Common myeloid progenitor, CD34-positive (primary cell): ENCODE data around the gene SBDS.
"Not testable (repeated sequence)": the region's sequence is repeated elsewhere in the genome, so short reads cannot be mapped to it uniquely, and the experiment has no call there.

Experiments used
- CTCF ChIA-PET: fragments of 350-600 bp; sonication (Branson Sonifier 250); formaldehyde crosslinking; loops from one replicate; lab custom pipeline; 2021; ENCODE audit warnings: antibody characterized with exemption; lab: Charles Lee
- POLR2A ChIA-PET: fragments of 350-600 bp; sonication (Branson Sonifier 250); formaldehyde crosslinking; loops from one replicate; lab custom pipeline; 2021; ENCODE audit warnings: antibody characterized with exemption; lab: Charles Lee
- DNase-seq, 3 donors: peaks; one replicate each; pipeline versions ENCODE4 v3.0.0 to v3.0.0-alpha.2; 2013
- H3K27ac ChIP-seq, 2 experiments: 1 replicate in 1 of 2; 2 replicates in 1 of 2; pipeline ENCODE4 v1.7.0; 2013; ENCODE audit warnings: inconsistent platforms in 2 of 2, low read length in 2 of 2, mild to moderate bottlenecking in 2 of 2, low read depth in 1 of 2, moderate library complexity in 1 of 2; ENCODE audit not compliant: severe bottlenecking in 2 of 2, insufficient read depth in 1 of 2, poor library complexity in 1 of 2
- H3K27me3 ChIP-seq, 5 experiments: replicated peaks in 2 of 5; 1 replicate in 3 of 5; 2 replicates in 2 of 5; pipeline versions ENCODE4 v1.6.1 to v1.7.0; 2013; ENCODE audit warnings: low read length in 4 of 5, mild to moderate bottlenecking in 2 of 5, moderate library complexity in 2 of 5, inconsistent platforms in 1 of 5; ENCODE audit not compliant: insufficient read depth in 5 of 5, control insufficient read depth in 4 of 5
- H3K36me3 ChIP-seq, 4 experiments: 1 replicate in 2 of 4; 2 replicates in 2 of 4; pipeline versions ENCODE4 v1.6.1 to v1.7.0; 2013; ENCODE audit warnings: low read length in 3 of 4, control low read depth in 1 of 4, mild to moderate bottlenecking in 1 of 4; ENCODE audit not compliant: control insufficient read depth in 4 of 4, insufficient read depth in 4 of 4
- H3K4me1 ChIP-seq, 4 experiments: 1 replicate in 3 of 4; 2 replicates in 1 of 4; pipeline versions ENCODE4 v1.6.1 to v1.7.1; 2013; ENCODE audit warnings: low read length in 3 of 4, mild to moderate bottlenecking in 3 of 4, control low read depth in 1 of 4, inconsistent platforms in 1 of 4, moderate library complexity in 1 of 4; ENCODE audit not compliant: control insufficient read depth in 4 of 4, insufficient read depth in 4 of 4; ENCODE audit errors: control extremely low read depth in 1 of 4
- H3K4me3 ChIP-seq, 7 experiments: 1 replicate in 4 of 7; 2 replicates in 3 of 7; pipeline versions ENCODE4 v1.5.1 to v1.7.0; 2013; ENCODE audit warnings: mild to moderate bottlenecking in 7 of 7, low read length in 6 of 7, moderate library complexity in 6 of 7, inconsistent platforms in 2 of 7, low read depth in 2 of 7, control low read depth in 1 of 7; ENCODE audit not compliant: insufficient read depth in 4 of 7, control insufficient read depth in 1 of 7; ENCODE audit errors: extremely low read depth in 1 of 7
- H3K9me3 ChIP-seq, 5 experiments: 1 replicate in 4 of 5; 2 replicates in 1 of 5; pipeline versions ENCODE4 v1.6.1 to v1.7.1; 2013; ENCODE audit warnings: low read length in 4 of 5, mild to moderate bottlenecking in 2 of 5, inconsistent platforms in 1 of 5, low read depth in 1 of 5, moderate library complexity in 1 of 5; ENCODE audit not compliant: control insufficient read depth in 4 of 5, insufficient read depth in 2 of 5; ENCODE audit errors: control extremely low read depth in 1 of 5
- WGBS: methylation state at CpG from one replicate; pipeline ENCODE4 v1.1.5; 2013; ENCODE audit not compliant: insufficient coverage; 5-methylcytosine and 5-hydroxymethylcytosine counted together

SBDS gene

DNA sequence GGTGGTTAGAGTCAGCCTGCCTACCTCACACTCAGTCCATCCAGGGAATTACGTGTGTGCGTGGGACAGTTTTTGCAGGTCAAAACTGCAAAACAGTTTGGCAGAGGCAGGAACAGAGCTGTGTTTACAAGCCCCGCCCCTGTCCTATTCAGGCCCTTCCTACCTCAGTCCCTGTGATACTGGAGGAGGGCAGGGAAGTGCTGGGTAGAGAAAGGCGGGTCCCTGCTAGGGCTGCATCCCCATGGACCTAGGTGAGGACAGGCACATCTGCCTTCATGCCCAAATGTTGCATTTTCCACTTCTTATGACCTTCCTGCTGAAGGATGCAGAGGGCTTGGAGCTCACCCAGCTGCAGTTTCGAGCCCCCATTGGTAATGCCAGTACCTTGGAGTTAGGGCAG, 25.1 kb downstream of the SBDS start:
- DNase-seq = no peak
- CTCF ChIA-PET = interaction anchor here (1.1 to 1.6 kb wide), 2 partner anchors 9 to 16 kb away, joined by 5 read pairs; no protein-coding TSS in a partner anchor
- 100% methylated on average over 2 of the region's 5 CpGs for WGBS
- POLR2A ChIA-PET = interaction anchor here (0.8 kb wide), 1 partner anchor 47 kb away, joined by 3 read pairs; no protein-coding TSS in a partner anchor
- H3K9me3 ChIP-seq = no peaks in the 10 kb centered on the region
- H3K4me1 ChIP-seq = no peaks in the 10 kb centered on the region
- H3K27me3 ChIP-seq = no peaks in the 10 kb centered on the region
- H3K4me3 ChIP-seq = no peak overlapping the region
- H3K36me3 ChIP-seq = no peaks in the 10 kb centered on the region
- no peak overlapping the region for H3K27ac ChIP-seq

DNA sequence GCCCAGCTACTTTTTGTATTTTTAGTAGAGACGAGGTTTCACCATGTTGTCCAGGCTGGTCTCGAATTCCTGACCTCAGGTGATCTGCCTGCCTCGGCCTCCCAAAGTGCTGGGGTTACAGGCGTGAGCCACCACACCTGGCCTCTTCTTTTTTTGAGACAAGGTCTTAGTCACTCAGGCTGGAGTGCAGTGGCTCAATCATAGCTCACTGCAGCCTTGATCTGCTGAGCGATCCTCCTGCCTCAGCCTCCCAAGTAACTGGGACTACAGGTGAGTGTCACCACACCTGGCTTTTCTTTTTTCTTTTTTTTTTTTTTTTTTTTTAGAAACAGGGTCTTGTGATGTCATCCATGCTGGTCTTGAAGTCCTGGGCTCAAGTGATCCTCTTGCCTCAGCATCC, 26.4 kb downstream of the SBDS start:
- H3K4me1 ChIP-seq, H3K4me3 ChIP-seq, DNase-seq, H3K9me3 ChIP-seq, H3K27ac ChIP-seq, H3K36me3 ChIP-seq, H3K27me3 ChIP-seq, POLR2A ChIA-PET: not testable (repeated sequence)
- CTCF ChIA-PET = interaction anchor here (1.6 kb wide), 1 partner anchor 14 kb away, joined by 5 read pairs; no protein-coding TSS in a partner anchor
- WGBS = 86% methylated on average over 4 of the region's 5 CpGs

DNA sequence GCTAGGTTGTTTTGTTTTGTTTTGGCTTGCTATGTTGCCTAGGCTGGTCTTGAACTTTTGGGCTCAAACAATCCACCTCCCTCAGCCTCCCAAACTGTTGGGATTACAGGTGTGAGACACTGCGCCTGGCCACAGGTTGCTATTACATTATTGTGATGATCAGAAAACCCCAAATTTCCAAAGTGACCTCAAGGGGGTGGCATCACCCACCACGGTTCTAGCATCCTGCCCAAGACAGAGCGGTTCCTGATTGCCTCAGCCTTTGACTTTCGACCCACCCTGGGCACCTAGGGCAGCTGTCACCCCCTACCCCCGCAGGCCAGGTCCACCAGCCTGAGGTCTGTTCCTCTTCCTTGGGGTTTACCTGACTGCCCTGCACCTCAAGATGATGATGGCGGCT, 28.4 kb downstream of the SBDS start:
- no peak overlapping the region for H3K27ac ChIP-seq
- no peak overlapping the region for H3K4me3 ChIP-seq
- H3K36me3 ChIP-seq = no peaks in the 10 kb centered on the region
- ChIA-PET POLR2A (no interaction called here), CTCF (no interaction called here)
- DNase-seq = no peak
- WGBS = 90% methylated on average over 6 of the region's 6 CpGs
- H3K4me1 ChIP-seq = peaks cover 0 to 5% (median 0%) of the 10 kb centered on the region in 4 experiments
- H3K9me3 ChIP-seq = no peaks in the 10 kb centered on the region
- no peaks in the 10 kb centered on the region for H3K27me3 ChIP-seq

DNA sequence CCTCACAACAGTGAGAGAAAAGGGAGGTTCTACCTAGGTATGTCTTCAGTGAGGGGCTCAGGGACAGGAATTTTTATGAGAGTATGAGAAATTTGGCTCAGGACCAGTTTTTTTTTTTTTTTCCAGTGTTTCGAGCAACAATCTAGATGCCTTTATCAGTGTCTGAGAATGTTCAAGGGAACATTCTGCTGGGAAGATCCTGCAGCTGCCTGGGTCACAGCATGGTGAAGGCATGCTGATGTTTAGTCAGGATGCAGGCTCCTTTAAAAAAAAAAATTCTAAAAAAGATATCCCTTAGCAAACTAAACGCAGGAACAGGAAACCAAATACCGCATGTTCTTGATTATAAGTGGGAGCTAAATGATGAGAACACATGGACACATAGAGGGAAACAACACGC, 31.0 kb downstream of the SBDS start:
- Histone ChIP-seq H3K9me3 (no peaks in the 10 kb centered on the region), H3K27ac (no peak overlapping the region), H3K27me3 (no peaks in the 10 kb centered on the region), H3K4me1 (peaks cover 0 to 5% (median 0%) of the 10 kb centered on the region in 4 experiments), H3K36me3 (peaks cover 0 to 11% (median 3%) of the 10 kb centered on the region in 4 experiments), H3K4me3 (no peak overlapping the region)
- ChIA-PET CTCF (interaction anchor here (0.9 kb wide), 1 partner anchor 24 kb away, joined by 3 read pairs; no protein-coding TSS in a partner anchor), POLR2A (no interaction called here)
- DNase-seq = peak in 1 of 3 donors; percentile 11
- WGBS = 0% methylated on average over 1 of the region's 4 CpGs

DNA sequence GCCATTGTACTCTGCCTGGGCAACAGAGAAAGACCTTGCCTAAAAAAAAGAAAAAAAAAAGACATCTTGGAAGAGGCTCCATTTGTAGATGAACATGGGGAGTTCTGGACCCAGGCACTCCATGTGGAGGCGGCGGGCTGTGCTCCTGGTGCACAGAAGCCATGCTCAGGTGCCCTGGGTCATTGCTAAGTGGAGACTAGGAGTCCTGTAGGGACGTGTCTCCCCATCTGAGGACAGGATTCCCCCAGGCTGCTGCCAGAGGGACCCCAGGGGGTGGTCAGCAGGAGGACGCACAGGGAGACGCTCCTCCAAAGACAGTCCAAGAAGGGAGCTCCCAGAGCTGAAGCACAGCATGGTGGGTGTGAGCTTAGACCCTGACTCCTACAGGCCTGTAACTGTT, 34.3 kb downstream of the SBDS start:
- no peak overlapping the region for H3K4me3 ChIP-seq
- WGBS = 100% methylated on average over 3 of the region's 5 CpGs
- POLR2A ChIA-PET = no interaction called here
- CTCF ChIA-PET = interaction anchor here (1.4 kb wide), 1 partner anchor 9 kb away, joined by 5 read pairs; no protein-coding TSS in a partner anchor
- no peak overlapping the region for H3K27ac ChIP-seq
- no peak for DNase-seq
- H3K36me3 ChIP-seq = peaks cover 0 to 34% (median 23%) of the 10 kb centered on the region in 4 experiments
- no peaks in the 10 kb centered on the region for H3K27me3 ChIP-seq
- no peaks in the 10 kb centered on the region for H3K9me3 ChIP-seq
- peaks cover 0 to 5% (median 0%) of the 10 kb centered on the region in 4 experiments for H3K4me1 ChIP-seq

DNA sequence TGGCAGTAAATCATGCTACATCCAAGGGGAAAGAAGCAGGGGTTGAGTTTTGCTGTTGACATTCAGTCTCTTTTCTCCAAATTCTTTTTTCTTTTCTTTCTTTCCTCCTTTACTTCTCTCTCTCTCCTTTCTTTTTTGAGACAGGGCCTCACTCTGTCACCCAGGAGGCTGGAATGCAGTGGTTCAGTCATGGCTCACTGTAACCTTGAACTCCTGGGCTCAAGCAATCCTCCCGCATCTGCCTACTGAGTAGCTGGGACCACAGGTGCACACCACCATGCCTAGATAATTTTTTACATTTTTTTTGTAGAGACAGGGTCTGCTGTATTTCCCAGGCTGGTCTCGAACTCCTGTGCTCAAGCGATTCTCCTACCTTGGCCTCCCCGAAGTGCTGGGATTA, 35.2 kb downstream of the SBDS start:
- Histone ChIP-seq H3K27me3 (no peaks in the 10 kb centered on the region), H3K4me1 (peaks cover 0 to 5% (median 0%) of the 10 kb centered on the region in 4 experiments), H3K27ac (no peak overlapping the region), H3K4me3 (no peak overlapping the region), H3K9me3 (no peaks in the 10 kb centered on the region), H3K36me3 (peaks cover 0 to 42% (median 30%) of the 10 kb centered on the region in 4 experiments)
- 95% methylated on average over 4 of the region's 4 CpGs for WGBS
- POLR2A ChIA-PET = no interaction called here
- CTCF ChIA-PET = no interaction called here
- no peak for DNase-seq

DNA sequence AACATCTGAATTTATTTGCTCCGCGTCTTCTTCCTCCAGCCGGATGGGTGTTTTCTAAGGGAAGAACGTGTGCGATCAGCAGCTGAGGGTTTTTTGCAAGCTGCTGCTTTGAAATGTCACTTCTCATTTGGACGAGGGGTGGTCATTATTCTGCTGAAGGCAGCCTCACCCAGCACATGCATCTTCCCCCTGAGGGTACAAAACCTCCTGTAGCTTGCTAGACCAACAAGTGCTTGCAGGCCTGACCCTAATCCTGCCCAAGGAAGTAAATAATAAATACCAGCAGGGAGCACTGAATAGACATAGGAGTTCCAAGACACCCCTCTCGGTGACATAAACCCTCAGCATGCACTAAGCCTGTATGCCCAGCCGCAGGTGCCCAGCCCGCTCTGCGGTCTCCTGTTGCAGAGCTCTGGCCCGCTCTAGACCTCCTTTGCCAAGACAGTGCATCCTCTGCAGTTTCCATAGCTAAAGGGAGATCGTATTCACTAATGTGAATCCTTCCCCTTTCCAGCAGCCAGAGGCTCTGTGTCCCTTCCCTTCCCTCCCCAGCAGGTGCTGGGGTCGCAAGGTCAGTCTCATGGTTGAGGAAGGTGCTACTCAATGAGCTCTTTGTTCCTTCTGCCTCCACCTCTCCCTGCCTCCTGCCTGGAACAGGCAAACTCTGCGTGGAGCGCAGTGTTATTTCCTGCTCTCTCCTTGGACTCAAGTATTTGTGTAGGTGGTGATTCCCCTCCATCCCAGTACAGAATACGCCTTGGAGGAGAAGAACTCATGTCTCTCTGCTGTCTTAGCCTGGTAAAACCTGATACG, 36.6 kb downstream of the SBDS start:
- H3K9me3 ChIP-seq = no peaks in the 10 kb centered on the region
- no peak overlapping the region for H3K27ac ChIP-seq
- WGBS = 97% methylated on average over 14 of the region's 17 CpGs
- DNase-seq = no peak
- H3K27me3 ChIP-seq = no peaks in the 10 kb centered on the region
- POLR2A ChIA-PET = no interaction called here
- CTCF ChIA-PET = interaction anchor here (1.3 kb wide), 2 partner anchors 12 to 37 kb away, joined by 3 read pairs; no protein-coding TSS in a partner anchor
- peaks cover 0 to 50% (median 40%) of the 10 kb centered on the region in 4 experiments for H3K36me3 ChIP-seq
- no peak overlapping the region for H3K4me3 ChIP-seq
- no peaks in the 10 kb centered on the region for H3K4me1 ChIP-seq
